K562 (cell line): ENCODE measurements around the gene NME4. TPM values are rescaled to one million over a fixed set of nuclear protein-coding genes. Genes with fewer than 3 reads are reported as not detected.

Experiments
- CBX5 ChIP-seq: IDR thresholded peaks from 2 replicates; pipeline ENCODE4 v1.6.1; 2014; ENCODE audit warnings: low read depth, borderline replicate concordance
- HDAC6 ChIP-seq: IDR thresholded peaks from 2 replicates; pipeline ENCODE4 v1.6.1; 2012; ENCODE audit warnings: low read depth, mild to moderate bottlenecking, control low read depth, inconsistent platforms, low read length, moderate library complexity
- MEF2A ChIP-seq: IDR thresholded peaks from 2 replicates; pipeline ENCODE4 v1.6.1; 2011; ENCODE audit warnings: low read depth, mild to moderate bottlenecking, low read length, moderate library complexity; ENCODE audit not compliant: control insufficient read depth
- NFIC ChIP-seq: fragments of 450-650 bp; IDR thresholded peaks from 2 replicates; pipeline ENCODE4 v1.6.1; 2017; ENCODE audit warnings: mild to moderate bottlenecking, inconsistent platforms
- NFIX ChIP-seq: fragments of 250-450 bp; sonication (Bioruptor Pico); IDR thresholded peaks from 2 replicates; pipeline ENCODE4 v1.4.0; 2020; ENCODE audit warnings: low read depth, mild to moderate bottlenecking, moderate library complexity
- NONO ChIP-seq, 2 experiments: fragments of 200-400 bp in 1 of 2; fragments of 450-650 bp in 1 of 2; formaldehyde crosslinking in 1 of 2; IDR thresholded peaks; 2 replicates each; pipeline ENCODE4 v1.6.1; 2017; ENCODE audit warnings: low read depth in 2 of 2, mild to moderate bottlenecking in 2 of 2, moderate library complexity in 2 of 2, low read length in 1 of 2
- SAFB ChIP-seq: fragments of 200-400 bp; formaldehyde crosslinking; IDR thresholded peaks from 2 replicates; pipeline ENCODE4 v1.6.1; 2017; ENCODE audit warnings: low read depth, low read length, borderline replicate concordance
- SRSF3 ChIP-seq: fragments of 200-400 bp; formaldehyde crosslinking; IDR thresholded peaks from 2 replicates; pipeline ENCODE4 v1.6.1; 2016; ENCODE audit warnings: mild to moderate bottlenecking, low read length, moderate library complexity; ENCODE audit not compliant: insufficient read depth
- ZNF175 ChIP-seq: fragments of 200-800 bp; sonication (Bioruptor generic); IDR thresholded peaks from 2 replicates; pipeline ENCODE4 v1.6.1; 2016; ENCODE audit warnings: low read depth, mild to moderate bottlenecking, missing genetic modification characterization, missing compliant biosample characterization
- ZNF830 ChIP-seq: fragments of 250-450 bp; sonication (Bioruptor Pico); IDR thresholded peaks from 2 replicates; pipeline ENCODE4 v1.5.0; 2021; ENCODE audit warnings: mild to moderate bottlenecking
- polyA plus RNA-seq, 8 experiments: library from polyadenylated mRNA; depleted of rRNA in 4 of 8; stranded (reverse) in 5 of 8; unstranded in 3 of 8; fragments of >200 nt; fragmentation: Nextera tagmentation in 2 of 8; fragmentation: Illumina TruSeq in 1 of 8; extraction: Ambion mirVana in 2 of 8; extraction: Trizol in 1 of 8; gene quantifications; 2 replicates each; pipeline versions ENCODE4 v1.2.1 to v1.2.3, GENCODE V29; 2011 to 2014; ENCODE audit warnings: inconsistent platforms in 1 of 8, missing spikeins in 1 of 8
- total RNA-seq, 7 experiments: library from RNA; depleted of rRNA in 6 of 7; stranded (reverse); fragments of >200 nt in 6 of 7; fragmentation: Illumina TruSeq in 2 of 7; extraction: Trizol in 2 of 7; gene quantifications; 2 replicates each; pipeline versions ENCODE4 v1.2.1 to v1.2.3, GENCODE V29; 2011 to 2021; ENCODE audit warnings: low replicate concordance in 1 of 7
- TF ChIP-seq, protein P1 (sequence below): fragments of 450-650 bp; IDR thresholded peaks from 2 replicates; pipeline ENCODE4 v1.6.1; 2018; ENCODE audit not compliant: partially characterized antibody
- TF ChIP-seq, protein P2 (sequence below): fragments of 450-650 bp; formaldehyde crosslinking; IDR thresholded peaks from 2 replicates; pipeline ENCODE4 v1.4.0; 2020; ENCODE audit warnings: mild to moderate bottlenecking, moderate library complexity
- TF ChIP-seq, protein P3 (sequence below): fragments of 250-450 bp; sonication (Bioruptor Pico); IDR thresholded peaks from 2 replicates; pipeline ENCODE4 v1.5.0; 2022; ENCODE audit warnings: mild to moderate bottlenecking
- TF ChIP-seq, protein P4 (sequence below): sonication (generic); formaldehyde crosslinking; IDR thresholded peaks from 2 replicates; pipeline ENCODE4 v1.9.0; 2022; ENCODE audit warnings: mild to moderate bottlenecking, missing genetic modification reagents
- TF ChIP-seq, protein P5 (sequence below): sonication (generic); formaldehyde crosslinking; IDR thresholded peaks from 2 replicates; pipeline ENCODE4 v1.9.0; 2022; ENCODE audit warnings: mild to moderate bottlenecking, missing genetic modification reagents

The NME4 gene
- total and polyA plus RNA-seq, 9 of the 15 experiments (the other 6 are each of a cell fraction or from before 2014, with no cell fraction given) = 15.4 to 264 (median 139) TPM

DNA sequence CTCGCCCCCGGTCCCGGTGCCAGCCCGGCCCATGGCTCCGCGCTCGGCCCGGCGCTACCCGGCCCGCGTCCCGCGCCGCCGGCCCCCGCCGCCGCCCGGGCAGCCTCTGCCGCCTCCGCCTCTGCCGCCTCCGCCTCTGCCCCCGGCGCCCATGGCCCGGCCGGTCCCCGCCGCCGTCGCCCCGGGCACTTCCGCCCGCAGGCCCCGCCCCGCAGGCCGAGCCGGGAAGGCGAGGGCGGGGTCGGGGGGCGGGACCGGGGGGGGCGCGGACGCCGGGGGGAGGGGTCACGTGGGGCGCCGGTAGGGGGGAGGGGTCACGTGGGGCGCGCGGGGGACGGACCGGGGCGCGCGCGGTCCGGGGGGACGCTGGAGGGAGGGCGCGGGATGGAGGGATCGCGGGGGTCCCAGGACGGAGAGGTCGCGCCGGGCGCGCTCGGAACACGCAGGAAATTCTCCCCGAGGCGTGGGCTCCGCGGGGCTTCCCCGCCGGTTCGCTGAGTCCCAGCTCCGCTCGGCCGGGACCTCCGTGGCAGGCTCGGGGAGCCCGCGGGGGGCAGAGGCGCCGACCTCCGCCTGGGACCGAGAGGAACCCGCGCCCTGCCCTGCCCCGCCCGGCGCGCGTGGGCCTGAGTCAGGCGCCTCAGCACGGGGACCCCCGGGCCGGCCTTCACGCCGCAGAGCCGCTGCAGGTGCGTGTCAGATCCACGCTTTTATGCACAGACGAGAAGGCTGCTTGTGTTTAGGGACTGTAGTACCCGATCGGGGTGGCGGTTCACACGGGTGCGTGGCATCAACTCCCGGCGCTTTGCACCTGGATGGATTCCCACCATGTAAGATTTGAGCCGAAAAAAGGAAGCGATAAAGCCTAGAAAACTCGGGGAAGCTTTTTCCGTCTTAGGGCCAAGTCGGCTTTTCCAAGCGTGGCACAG, 14.9 kb upstream of the NME4 start, which contains the start of gene PGAP6 (continued):
- TF ChIP-seq, protein P1, sequence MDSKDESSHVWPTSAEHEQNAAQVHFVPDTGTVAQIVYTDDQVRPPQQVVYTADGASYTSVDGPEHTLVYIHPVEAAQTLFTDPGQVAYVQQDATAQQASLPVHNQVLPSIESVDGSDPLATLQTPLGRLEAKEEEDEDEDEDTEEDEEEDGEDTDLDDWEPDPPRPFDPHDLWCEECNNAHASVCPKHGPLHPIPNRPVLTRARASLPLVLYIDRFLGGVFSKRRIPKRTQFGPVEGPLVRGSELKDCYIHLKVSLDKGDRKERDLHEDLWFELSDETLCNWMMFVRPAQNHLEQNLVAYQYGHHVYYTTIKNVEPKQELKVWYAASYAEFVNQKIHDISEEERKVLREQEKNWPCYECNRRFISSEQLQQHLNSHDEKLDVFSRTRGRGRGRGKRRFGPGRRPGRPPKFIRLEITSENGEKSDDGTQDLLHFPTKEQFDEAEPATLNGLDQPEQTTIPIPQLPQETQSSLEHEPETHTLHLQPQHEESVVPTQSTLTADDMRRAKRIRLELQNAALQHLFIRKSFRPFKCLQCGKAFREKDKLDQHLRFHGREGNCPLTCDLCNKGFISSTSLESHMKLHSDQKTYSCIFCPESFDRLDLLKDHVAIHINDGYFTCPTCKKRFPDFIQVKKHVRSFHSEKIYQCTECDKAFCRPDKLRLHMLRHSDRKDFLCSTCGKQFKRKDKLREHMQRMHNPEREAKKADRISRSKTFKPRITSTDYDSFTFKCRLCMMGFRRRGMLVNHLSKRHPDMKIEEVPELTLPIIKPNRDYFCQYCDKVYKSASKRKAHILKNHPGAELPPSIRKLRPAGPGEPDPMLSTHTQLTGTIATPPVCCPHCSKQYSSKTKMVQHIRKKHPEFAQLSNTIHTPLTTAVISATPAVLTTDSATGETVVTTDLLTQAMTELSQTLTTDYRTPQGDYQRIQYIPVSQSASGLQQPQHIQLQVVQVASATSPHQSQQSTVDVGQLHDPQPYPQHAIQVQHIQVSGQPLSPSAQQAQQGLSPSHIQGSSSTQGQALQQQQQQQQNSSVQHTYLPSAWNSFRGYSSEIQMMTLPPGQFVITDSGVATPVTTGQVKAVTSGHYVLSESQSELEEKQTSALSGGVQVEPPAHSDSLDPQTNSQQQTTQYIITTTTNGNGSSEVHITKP = no peak
- no peak for TF ChIP-seq ZNF830 (CRISPR knock-in tag)
- TF ChIP-seq ZNF175 = no peak
- no peak for TF ChIP-seq NFIC
- TF ChIP-seq SRSF3 = no peak
- no peak for TF ChIP-seq CBX5
- no peak for TF ChIP-seq HDAC6
- peak in 1 of 2 experiments; percentile 21; a peak in 1 of 4 replicates for TF ChIP-seq NONO (IDR thresholded peaks at IDR 0.05; ENCODE audit: low read depth in 2 of 2, low read length in 1 of 2)
- TF ChIP-seq, protein P2, sequence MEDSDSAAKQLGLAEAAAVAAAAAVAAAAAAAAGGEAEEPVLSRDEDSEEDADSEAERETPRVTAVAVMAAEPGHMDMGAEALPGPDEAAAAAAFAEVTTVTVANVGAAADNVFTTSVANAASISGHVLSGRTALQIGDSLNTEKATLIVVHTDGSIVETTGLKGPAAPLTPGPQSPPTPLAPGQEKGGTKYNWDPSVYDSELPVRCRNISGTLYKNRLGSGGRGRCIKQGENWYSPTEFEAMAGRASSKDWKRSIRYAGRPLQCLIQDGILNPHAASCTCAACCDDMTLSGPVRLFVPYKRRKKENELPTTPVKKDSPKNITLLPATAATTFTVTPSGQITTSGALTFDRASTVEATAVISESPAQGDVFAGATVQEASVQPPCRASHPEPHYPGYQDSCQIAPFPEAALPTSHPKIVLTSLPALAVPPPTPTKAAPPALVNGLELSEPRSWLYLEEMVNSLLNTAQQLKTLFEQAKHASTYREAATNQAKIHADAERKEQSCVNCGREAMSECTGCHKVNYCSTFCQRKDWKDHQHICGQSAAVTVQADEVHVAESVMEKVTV (CRISPR knock-in tag) = no peak
- TF ChIP-seq, protein P3, sequence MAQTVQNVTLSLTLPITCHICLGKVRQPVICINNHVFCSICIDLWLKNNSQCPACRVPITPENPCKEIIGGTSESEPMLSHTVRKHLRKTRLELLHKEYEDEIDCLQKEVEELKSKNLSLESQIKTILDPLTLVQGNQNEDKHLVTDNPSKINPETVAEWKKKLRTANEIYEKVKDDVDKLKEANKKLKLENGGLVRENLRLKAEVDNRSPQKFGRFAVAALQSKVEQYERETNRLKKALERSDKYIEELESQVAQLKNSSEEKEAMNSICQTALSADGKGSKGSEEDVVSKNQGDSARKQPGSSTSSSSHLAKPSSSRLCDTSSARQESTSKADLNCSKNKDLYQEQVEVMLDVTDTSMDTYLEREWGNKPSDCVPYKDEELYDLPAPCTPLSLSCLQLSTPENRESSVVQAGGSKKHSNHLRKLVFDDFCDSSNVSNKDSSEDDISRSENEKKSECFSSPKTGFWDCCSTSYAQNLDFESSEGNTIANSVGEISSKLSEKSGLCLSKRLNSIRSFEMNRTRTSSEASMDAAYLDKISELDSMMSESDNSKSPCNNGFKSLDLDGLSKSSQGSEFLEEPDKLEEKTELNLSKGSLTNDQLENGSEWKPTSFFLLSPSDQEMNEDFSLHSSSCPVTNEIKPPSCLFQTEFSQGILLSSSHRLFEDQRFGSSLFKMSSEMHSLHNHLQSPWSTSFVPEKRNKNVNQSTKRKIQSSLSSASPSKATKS (CRISPR knock-in tag) = no peak
- no peak for TF ChIP-seq NFIX
- TF ChIP-seq, protein P4, sequence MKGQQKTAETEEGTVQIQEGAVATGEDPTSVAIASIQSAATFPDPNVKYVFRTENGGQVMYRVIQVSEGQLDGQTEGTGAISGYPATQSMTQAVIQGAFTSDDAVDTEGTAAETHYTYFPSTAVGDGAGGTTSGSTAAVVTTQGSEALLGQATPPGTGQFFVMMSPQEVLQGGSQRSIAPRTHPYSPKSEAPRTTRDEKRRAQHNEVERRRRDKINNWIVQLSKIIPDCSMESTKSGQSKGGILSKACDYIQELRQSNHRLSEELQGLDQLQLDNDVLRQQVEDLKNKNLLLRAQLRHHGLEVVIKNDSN (CRISPR knock-in tag) = peak; percentile 51
- TF ChIP-seq MEF2A = no peak
- TF ChIP-seq, protein P5, sequence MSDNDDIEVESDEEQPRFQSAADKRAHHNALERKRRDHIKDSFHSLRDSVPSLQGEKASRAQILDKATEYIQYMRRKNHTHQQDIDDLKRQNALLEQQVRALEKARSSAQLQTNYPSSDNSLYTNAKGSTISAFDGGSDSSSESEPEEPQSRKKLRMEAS (CRISPR knock-in tag) = peak; percentile 50
- peak; percentile 91 for TF ChIP-seq SAFB
